Measurements from ENCODE around the gene FRAS1. TPM values are rescaled to one million over a fixed set of nuclear protein-coding genes. Genes with fewer than 3 reads are reported as not detected.
"Not testable (repeated sequence)": the region's sequence is repeated elsewhere in the genome, so short reads cannot be mapped to it uniquely, and the experiment has no call there.

FRAS1 gene
- polyA plus RNA-seq, 1 donor from 2014 or later, result 2.8 TPM

GRCh38 chr4:78268597-78268996 is 211.5 kb downstream of the FRAS1 start:
- Histone ChIP-seq H3K4me2 (ENCODE audit: low read length) (no peak overlapping the region), H2AFZ (ENCODE audit: low read depth, low read length) (no peak overlapping the region), H3K79me2 (replicated peaks; ENCODE audit: insufficient read depth, low read length) (no peaks in the 10 kb centered on the region), H3K9me2 (ENCODE audit: insufficient read depth, low read length) (no peaks in the 10 kb centered on the region), H3F3A (ENCODE audit: insufficient read depth, low read length, poor library complexity, severe bottlenecking) (no peaks in the 10 kb centered on the region), H3K9ac (ENCODE audit: low read length) (no peak overlapping the region), H3K4me3 (ENCODE audit: low read length) (no peak overlapping the region), H4K20me1 (ENCODE audit: insufficient read depth) (no peaks in the 10 kb centered on the region), H3K27ac (ENCODE audit: low read length) (no peak overlapping the region), H3K27me3 (ENCODE audit: insufficient read depth, low read depth, low read length) (no peaks in the 10 kb centered on the region), H3K9me3 (ENCODE audit: low read length) (no peaks in the 10 kb centered on the region), H3K36me3 (ENCODE audit: insufficient read depth, low read length) (no peaks in the 10 kb centered on the region)
- TF ChIP-seq POLR2AphosphoS5 (IDR thresholded peaks at IDR 0.05), result no peak
- no peak for TF ChIP-seq SMC3 (conservative IDR thresholded peaks at IDR 0.05; ENCODE audit: poor library complexity)
- no peak for TF ChIP-seq RAD21 (conservative IDR thresholded peaks at IDR 0.05)
- no peak for TF ChIP-seq MXI1 (conservative IDR thresholded peaks at IDR 0.05; ENCODE audit: poor library complexity, severe bottlenecking)

GRCh38 chr4:78275450-78275849 is 218.3 kb downstream of the FRAS1 start:
- not testable (repeated sequence) for H3K36me3 ChIP-seq (ENCODE audit: insufficient read depth, low read length); H3K27ac ChIP-seq (ENCODE audit: low read length); H3K79me2 ChIP-seq (replicated peaks; ENCODE audit: insufficient read depth, low read length); H4K20me1 ChIP-seq (ENCODE audit: insufficient read depth); H3K9me2 ChIP-seq (ENCODE audit: insufficient read depth, low read length); H3K9ac ChIP-seq (ENCODE audit: low read length); H3K4me3 ChIP-seq (ENCODE audit: low read length); H3K9me3 ChIP-seq (ENCODE audit: low read length); H3K4me2 ChIP-seq (ENCODE audit: low read length); H3K27me3 ChIP-seq (ENCODE audit: insufficient read depth, low read depth, low read length); H2AFZ ChIP-seq (ENCODE audit: low read depth, low read length); H3F3A ChIP-seq (ENCODE audit: insufficient read depth, low read length, poor library complexity, severe bottlenecking)

GRCh38 chr4:78286281-78286680 is 229.2 kb downstream of the FRAS1 start:
- Histone ChIP-seq H3K9me3 (ENCODE audit: low read length) (no peaks in the 10 kb centered on the region), H4K20me1 (ENCODE audit: insufficient read depth) (no peaks in the 10 kb centered on the region), H3K4me2 (ENCODE audit: low read length) (no peak overlapping the region), H3K9me2 (ENCODE audit: insufficient read depth, low read length) (no peaks in the 10 kb centered on the region), H3K27ac (ENCODE audit: low read length) (no peak overlapping the region), H3K9ac (ENCODE audit: low read length) (no peak overlapping the region), H3F3A (ENCODE audit: insufficient read depth, low read length, poor library complexity, severe bottlenecking) (no peaks in the 10 kb centered on the region), H3K27me3 (ENCODE audit: insufficient read depth, low read depth, low read length) (no peaks in the 10 kb centered on the region), H3K36me3 (ENCODE audit: insufficient read depth, low read length) (no peaks in the 10 kb centered on the region), H3K4me3 (ENCODE audit: low read length) (no peak overlapping the region), H2AFZ (ENCODE audit: low read depth, low read length) (no peak overlapping the region), H3K79me2 (replicated peaks; ENCODE audit: insufficient read depth, low read length) (no peaks in the 10 kb centered on the region)
- TF ChIP-seq EP300 (conservative IDR thresholded peaks at IDR 0.05; ENCODE audit: poor library complexity, severe bottlenecking), result no peak
- TF ChIP-seq REST (IDR thresholded peaks at IDR 0.05; ENCODE audit: borderline replicate concordance), result no peak
- no peak for TF ChIP-seq EZH2 (IDR thresholded peaks at IDR 0.05; ENCODE audit: borderline replicate concordance, insufficient read depth, low read length, poor library complexity, severe bottlenecking)
- no peak for TF ChIP-seq MXI1 (conservative IDR thresholded peaks at IDR 0.05; ENCODE audit: poor library complexity, severe bottlenecking)
- no peak for TF ChIP-seq RAD21 (conservative IDR thresholded peaks at IDR 0.05)
- TF ChIP-seq POLR2AphosphoS5 (IDR thresholded peaks at IDR 0.05), result no peak
- no peak for TF ChIP-seq TAF1 (IDR thresholded peaks at IDR 0.05; ENCODE audit: low read depth)
- TF ChIP-seq SMC3 (conservative IDR thresholded peaks at IDR 0.05; ENCODE audit: poor library complexity), result no peak
- no peak for TF ChIP-seq CTCF (IDR thresholded peaks at IDR 0.05; ENCODE audit: poor library complexity, severe bottlenecking)

All from neural cell (in vitro differentiated cells).